ENCODE data around the gene PGLYRP3.

The PGLYRP3 gene

GRCh38 chr1:153293851-153294250 is 18.9 kb downstream of the PGLYRP3 start:
- Mint-ChIP-seq H3K4me3 (no peak overlapping the region), H3K4me1 (peaks cover 13% of the 10 kb centered on the region), H3K9me3 (no peaks in the 10 kb centered on the region), H3K27me3 (peaks cover 36% of the 10 kb centered on the region), H3K36me3 (ENCODE audit: insufficient read depth) (no peaks in the 10 kb centered on the region), H3K27ac (ENCODE audit: low read depth) (no peak overlapping the region)
- DNase-seq (ENCODE audit: low spot score in 2 of 2) (no peak), ATAC-seq (replicated peaks; ENCODE audit: extremely low read depth, poor library complexity, severe bottlenecking) (no peak)

- Mint-ChIP-seq H3K36me3 (ENCODE audit: insufficient read depth) (no peaks in the 10 kb centered on the region), H3K9me3 (no peaks in the 10 kb centered on the region), H3K27ac (ENCODE audit: low read depth) (no peak overlapping the region), H3K4me1 (peaks cover 13% of the 10 kb centered on the region), H3K27me3 (peaks cover 36% of the 10 kb centered on the region), H3K4me3 (no peak overlapping the region)
- ATAC-seq (replicated peaks; ENCODE audit: extremely low read depth, poor library complexity, severe bottlenecking) (no peak), DNase-seq (ENCODE audit: low spot score in 2 of 2) (no peak)
Measured at GRCh38 chr1:153293480-153293775, 19.3 kb downstream of the PGLYRP3 start.

- DNase-seq (ENCODE audit: low spot score in 2 of 2) (no peak), ATAC-seq (replicated peaks; ENCODE audit: extremely low read depth, poor library complexity, severe bottlenecking) (no peak)
- Mint-ChIP-seq H3K9me3 (no peaks in the 10 kb centered on the region), H3K4me3 (no peak overlapping the region), H3K27me3 (peaks cover 36% of the 10 kb centered on the region), H3K36me3 (ENCODE audit: insufficient read depth) (no peaks in the 10 kb centered on the region), H3K27ac (ENCODE audit: low read depth) (no peak overlapping the region), H3K4me1 (peaks cover 13% of the 10 kb centered on the region)
Measured at GRCh38 chr1:153292740-153293479, 19.8 kb downstream of the PGLYRP3 start.

GRCh38 chr1:153292185-153292584 is 20.6 kb downstream of the PGLYRP3 start:
- H3K36me3 Mint-ChIP-seq (ENCODE audit: insufficient read depth): no peaks in the 10 kb centered on the region
- no peaks in the 10 kb centered on the region for H3K9me3 Mint-ChIP-seq
- peaks cover 13% of the 10 kb centered on the region for H3K4me1 Mint-ChIP-seq
- ATAC-seq (replicated peaks; ENCODE audit: extremely low read depth, poor library complexity, severe bottlenecking) (no peak), DNase-seq (ENCODE audit: low spot score in 2 of 2) (no peak)
- no peak overlapping the region for H3K4me3 Mint-ChIP-seq
- no peak overlapping the region for H3K27ac Mint-ChIP-seq (ENCODE audit: low read depth)
- peaks cover 36% of the 10 kb centered on the region for H3K27me3 Mint-ChIP-seq

GRCh38 chr1:153291514-153291913 is 21.2 kb downstream of the PGLYRP3 start:
- H3K36me3 Mint-ChIP-seq (ENCODE audit: insufficient read depth): no peaks in the 10 kb centered on the region
- peaks cover 13% of the 10 kb centered on the region for H3K4me1 Mint-ChIP-seq
- no peaks in the 10 kb centered on the region for H3K9me3 Mint-ChIP-seq
- no peak overlapping the region for H3K4me3 Mint-ChIP-seq
- H3K27me3 Mint-ChIP-seq: peaks cover 29% of the 10 kb centered on the region
- H3K27ac Mint-ChIP-seq (ENCODE audit: low read depth): no peak overlapping the region
- ATAC-seq (replicated peaks; ENCODE audit: extremely low read depth, poor library complexity, severe bottlenecking): no peak
- DNase-seq (ENCODE audit: low spot score in 2 of 2): no peak

GRCh38 chr1:153288634-153289275 is 24.0 kb downstream of the PGLYRP3 start:
- H3K27ac Mint-ChIP-seq (ENCODE audit: low read depth): no peak overlapping the region
- DNase-seq (ENCODE audit: low spot score in 2 of 2): no peak

GRCh38 chr1:153277852-153278251 is 34.9 kb downstream of the PGLYRP3 start:
- Mint-ChIP-seq H3K4me3 (no peak overlapping the region), H3K27me3 (peaks cover 49% of the 10 kb centered on the region), H3K36me3 (ENCODE audit: insufficient read depth) (no peaks in the 10 kb centered on the region), H3K27ac (ENCODE audit: low read depth) (no peak overlapping the region), H3K4me1 (no peaks in the 10 kb centered on the region), H3K9me3 (no peaks in the 10 kb centered on the region)
- DNase-seq (ENCODE audit: low spot score in 2 of 2) (no peak), ATAC-seq (replicated peaks; ENCODE audit: extremely low read depth, poor library complexity, severe bottlenecking) (no peak)

More at GRCh38 chr1:153288634-153289275, 24.0 kb downstream of the PGLYRP3 start:
- ATAC-seq (replicated peaks; ENCODE audit: extremely low read depth, poor library complexity, severe bottlenecking): no peak
- H3K4me3 Mint-ChIP-seq: no peak overlapping the region
- H3K27me3 Mint-ChIP-seq: peaks cover 26% of the 10 kb centered on the region
- H3K4me1 Mint-ChIP-seq: peaks cover 6% of the 10 kb centered on the region
- H3K9me3 Mint-ChIP-seq: no peaks in the 10 kb centered on the region
- H3K36me3 Mint-ChIP-seq (ENCODE audit: insufficient read depth): no peaks in the 10 kb centered on the region

GRCh38 chr1:153272186-153272585 is 40.6 kb downstream of the PGLYRP3 start:
- no peak overlapping the region for H3K27ac Mint-ChIP-seq (ENCODE audit: low read depth)
- H3K9me3 Mint-ChIP-seq: no peaks in the 10 kb centered on the region
- peaks cover 2% of the 10 kb centered on the region for H3K36me3 Mint-ChIP-seq (ENCODE audit: insufficient read depth)
- peaks cover 61% of the 10 kb centered on the region for H3K27me3 Mint-ChIP-seq
- H3K4me3 Mint-ChIP-seq: no peak overlapping the region
- no peak for DNase-seq (ENCODE audit: low spot score in 2 of 2)
- H3K4me1 Mint-ChIP-seq: no peaks in the 10 kb centered on the region
- ATAC-seq (replicated peaks; ENCODE audit: extremely low read depth, poor library complexity, severe bottlenecking): no peak

GRCh38 chr1:153271711-153272110 is 41.0 kb downstream of the PGLYRP3 start:
- Mint-ChIP-seq H3K9me3 (no peaks in the 10 kb centered on the region), H3K36me3 (ENCODE audit: insufficient read depth) (peaks cover 2% of the 10 kb centered on the region), H3K4me3 (no peak overlapping the region), H3K27ac (ENCODE audit: low read depth) (no peak overlapping the region), H3K27me3 (peaks cover 61% of the 10 kb centered on the region), H3K4me1 (no peaks in the 10 kb centered on the region)
- ATAC-seq (replicated peaks; ENCODE audit: extremely low read depth, poor library complexity, severe bottlenecking): no peak
- no peak for DNase-seq (ENCODE audit: low spot score in 2 of 2)

- H3K4me1 Mint-ChIP-seq: peaks cover 19% of the 10 kb centered on the region
Measured at GRCh38 chr1:153265457-153265856, 47.3 kb downstream of the PGLYRP3 start.

GRCh38 chr1:153262462-153263157 is 50.1 kb downstream of the PGLYRP3 start:
- Mint-ChIP-seq H3K4me3 (peak overlapping the region; percentile 64), H3K27ac (ENCODE audit: low read depth) (no peak overlapping the region), H3K36me3 (ENCODE audit: insufficient read depth) (peaks cover 9% of the 10 kb centered on the region), H3K4me1 (peaks cover 22% of the 10 kb centered on the region), H3K27me3 (peaks cover 92% of the 10 kb centered on the region), H3K9me3 (no peaks in the 10 kb centered on the region)
- no peak for DNase-seq (ENCODE audit: low spot score in 2 of 2)
- no peak for ATAC-seq (replicated peaks; ENCODE audit: extremely low read depth, poor library complexity, severe bottlenecking)

More at GRCh38 chr1:153265457-153265856, 47.3 kb downstream of the PGLYRP3 start:
- Mint-ChIP-seq H3K9me3 (no peaks in the 10 kb centered on the region), H3K4me3 (no peak overlapping the region), H3K27me3 (peaks cover 90% of the 10 kb centered on the region), H3K27ac (ENCODE audit: low read depth) (no peak overlapping the region), H3K36me3 (ENCODE audit: insufficient read depth) (peaks cover 9% of the 10 kb centered on the region)
- ATAC-seq (replicated peaks; ENCODE audit: extremely low read depth, poor library complexity, severe bottlenecking) (no peak), DNase-seq (ENCODE audit: low spot score in 2 of 2) (no peak)

GRCh38 chr1:153262070-153262366 is 50.7 kb downstream of the PGLYRP3 start:
- peak overlapping the region; percentile 64 for H3K4me3 Mint-ChIP-seq
- H3K4me1 Mint-ChIP-seq: peaks cover 22% of the 10 kb centered on the region
- ATAC-seq (replicated peaks; ENCODE audit: extremely low read depth, poor library complexity, severe bottlenecking) (no peak), DNase-seq (ENCODE audit: low spot score in 2 of 2) (no peak)
- peaks cover 88% of the 10 kb centered on the region for H3K27me3 Mint-ChIP-seq
- no peak overlapping the region for H3K27ac Mint-ChIP-seq (ENCODE audit: low read depth)
- H3K9me3 Mint-ChIP-seq: no peaks in the 10 kb centered on the region
- H3K36me3 Mint-ChIP-seq (ENCODE audit: insufficient read depth): peaks cover 9% of the 10 kb centered on the region

All from central memory CD8-positive, alpha-beta T cell (primary cell).